Measurements from ENCODE around the gene DCAF12L1.

DNA sequence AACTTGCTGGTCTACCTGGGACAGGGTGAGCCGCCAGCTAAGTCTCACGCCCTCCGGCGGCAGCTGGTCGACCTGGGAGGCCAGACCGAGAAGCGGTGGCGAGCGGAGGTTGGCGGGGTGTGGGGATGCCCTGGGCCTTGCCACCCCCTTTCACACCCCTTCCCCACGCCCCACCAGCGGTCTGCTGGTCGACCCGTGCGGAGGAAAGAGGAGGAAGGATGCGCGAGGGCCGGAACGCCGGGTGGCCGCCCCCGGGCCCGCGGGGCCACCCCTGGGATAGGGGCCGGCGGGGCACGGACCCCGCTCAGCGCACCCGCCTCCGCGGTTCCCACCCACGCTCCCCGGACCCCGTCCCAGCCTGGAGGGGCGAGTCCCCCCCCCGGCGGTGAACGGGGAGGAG is 28.3 kb upstream of the DCAF12L1 start:
- no peak for TF ChIP-seq YY2 (tag by site-specific recombination; IDR thresholded peaks at IDR 0.05)
- TF ChIP-seq, protein P1, sequence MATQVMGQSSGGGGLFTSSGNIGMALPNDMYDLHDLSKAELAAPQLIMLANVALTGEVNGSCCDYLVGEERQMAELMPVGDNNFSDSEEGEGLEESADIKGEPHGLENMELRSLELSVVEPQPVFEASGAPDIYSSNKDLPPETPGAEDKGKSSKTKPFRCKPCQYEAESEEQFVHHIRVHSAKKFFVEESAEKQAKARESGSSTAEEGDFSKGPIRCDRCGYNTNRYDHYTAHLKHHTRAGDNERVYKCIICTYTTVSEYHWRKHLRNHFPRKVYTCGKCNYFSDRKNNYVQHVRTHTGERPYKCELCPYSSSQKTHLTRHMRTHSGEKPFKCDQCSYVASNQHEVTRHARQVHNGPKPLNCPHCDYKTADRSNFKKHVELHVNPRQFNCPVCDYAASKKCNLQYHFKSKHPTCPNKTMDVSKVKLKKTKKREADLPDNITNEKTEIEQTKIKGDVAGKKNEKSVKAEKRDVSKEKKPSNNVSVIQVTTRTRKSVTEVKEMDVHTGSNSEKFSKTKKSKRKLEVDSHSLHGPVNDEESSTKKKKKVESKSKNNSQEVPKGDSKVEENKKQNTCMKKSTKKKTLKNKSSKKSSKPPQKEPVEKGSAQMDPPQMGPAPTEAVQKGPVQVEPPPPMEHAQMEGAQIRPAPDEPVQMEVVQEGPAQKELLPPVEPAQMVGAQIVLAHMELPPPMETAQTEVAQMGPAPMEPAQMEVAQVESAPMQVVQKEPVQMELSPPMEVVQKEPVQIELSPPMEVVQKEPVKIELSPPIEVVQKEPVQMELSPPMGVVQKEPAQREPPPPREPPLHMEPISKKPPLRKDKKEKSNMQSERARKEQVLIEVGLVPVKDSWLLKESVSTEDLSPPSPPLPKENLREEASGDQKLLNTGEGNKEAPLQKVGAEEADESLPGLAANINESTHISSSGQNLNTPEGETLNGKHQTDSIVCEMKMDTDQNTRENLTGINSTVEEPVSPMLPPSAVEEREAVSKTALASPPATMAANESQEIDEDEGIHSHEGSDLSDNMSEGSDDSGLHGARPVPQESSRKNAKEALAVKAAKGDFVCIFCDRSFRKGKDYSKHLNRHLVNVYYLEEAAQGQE (tag by site-specific recombination; IDR thresholded peaks at IDR 0.05): no peak
